GM12864 (cell line): ENCODE measurements around the gene USP40.

ENCODE experiments used
- DNase-seq: peaks from one replicate; pipeline ENCODE4 v3.0.0-alpha.2; 2011; ENCODE audit warnings: low read depth
- H3K4me3 ChIP-seq: 2 replicates; pipeline ENCODE4 v1.5.1; 2011; ENCODE audit warnings: mild to moderate bottlenecking, low read depth, low read length, control low read depth
- CTCF ChIP-seq: IDR thresholded peaks from 2 replicates; pipeline ENCODE4 v1.5.1; 2011; ENCODE audit warnings: low read depth, mild to moderate bottlenecking, moderate library complexity, low read length, control low read depth, inconsistent platforms; ENCODE audit errors: missing control alignments

USP40 gene

GRCh38 chr2:233535271-233535670 is 31.3 kb downstream of the USP40 start:
- no peak for DNase-seq
- H3K4me3 ChIP-seq: no peak overlapping the region
- TF ChIP-seq CTCF: no peak

- H3K4me3 ChIP-seq: no peak overlapping the region
- DNase-seq: no peak
- TF ChIP-seq CTCF: no peak
Observed at GRCh38 chr2:233532971-233533370, 33.6 kb downstream of the USP40 start.

- no peak for DNase-seq
- TF ChIP-seq CTCF: no peak
- H3K4me3 ChIP-seq: no peak overlapping the region
Observed at GRCh38 chr2:233531955-233532354, 34.6 kb downstream of the USP40 start.

GRCh38 chr2:233530381-233530780 is 36.2 kb downstream of the USP40 start:
- no peak for TF ChIP-seq CTCF
- no peak for DNase-seq
- no peak overlapping the region for H3K4me3 ChIP-seq

- H3K4me3 ChIP-seq: no peak overlapping the region
- no peak for DNase-seq
- no peak for TF ChIP-seq CTCF
Observed at GRCh38 chr2:233528182-233528581, 38.4 kb downstream of the USP40 start.

GRCh38 chr2:233525791-233526190 is 40.8 kb downstream of the USP40 start:
- no peak for TF ChIP-seq CTCF
- no peak for DNase-seq
- H3K4me3 ChIP-seq: no peak overlapping the region

- H3K4me3 ChIP-seq: no peak overlapping the region
- DNase-seq: peak; percentile 51
- no peak for TF ChIP-seq CTCF
Observed at GRCh38 chr2:233519787-233520611, 46.6 kb downstream of the USP40 start.
